Right renal cortex interstitium (tissue), 3 donors: ENCODE measurements around the gene LRRC75B. TPM values are rescaled to one million over a fixed set of nuclear protein-coding genes. Genes with fewer than 3 reads are reported as not detected.

Experiments
- polyA plus RNA-seq, 3 donors: library from polyadenylated mRNA; unstranded; fragments of 120-200 nt; gene quantifications; one replicate each; pipeline ENCODE4 v1.2.1, GENCODE V29; 2013; ENCODE audit not compliant: insufficient read length in 3 of 3

The LRRC75B gene
- polyA plus RNA-seq, 3 donors, result 22.1 to 32.7 (median 26.9) TPM

Other genes starting within 250 kb of the LRRC75B start
- 1 to 10 TPM; 5.4 to 7.3 (median 5.9) TPM for gene ADORA2A, start 165.5 kb downstream of the LRRC75B start, polyA plus RNA-seq
- under 1 TPM; 0.37 to 0.54 (median 0.53) TPM for gene UPB1, start 97.7 kb downstream of the LRRC75B start, polyA plus RNA-seq
- 10 to 100 TPM; 87.7 to 98.2 (median 88.1) TPM for gene GUCD1, start 37.9 kb downstream of the LRRC75B start, polyA plus RNA-seq
- gene SNRPD3, start 37.1 kb downstream of the LRRC75B start, polyA plus RNA-seq, result 100 to 1,000 TPM; 221 to 231 (median 227) TPM
- 10 to 100 TPM; 41.4 to 51.8 (median 51.4) TPM for gene GGT1, start 10.1 kb upstream of the LRRC75B start, polyA plus RNA-seq
- not detected for gene PIWIL3, start 181.6 kb upstream of the LRRC75B start, polyA plus RNA-seq
- gene SGSM1, start 213.1 kb upstream of the LRRC75B start, polyA plus RNA-seq, result 1 to 10 TPM; 2.2 to 2.4 (median 2.2) TPM